Raji (cell line): ENCODE data around the gene ELFN1.

Experiments
- POLR2A ChIP-seq: IDR thresholded peaks from 2 replicates; pipeline ENCODE4 v1.6.1; 2011; ENCODE audit warnings: low read depth, low read length, control low read depth; ENCODE audit not compliant: insufficient read depth

ELFN1 gene

DNA sequence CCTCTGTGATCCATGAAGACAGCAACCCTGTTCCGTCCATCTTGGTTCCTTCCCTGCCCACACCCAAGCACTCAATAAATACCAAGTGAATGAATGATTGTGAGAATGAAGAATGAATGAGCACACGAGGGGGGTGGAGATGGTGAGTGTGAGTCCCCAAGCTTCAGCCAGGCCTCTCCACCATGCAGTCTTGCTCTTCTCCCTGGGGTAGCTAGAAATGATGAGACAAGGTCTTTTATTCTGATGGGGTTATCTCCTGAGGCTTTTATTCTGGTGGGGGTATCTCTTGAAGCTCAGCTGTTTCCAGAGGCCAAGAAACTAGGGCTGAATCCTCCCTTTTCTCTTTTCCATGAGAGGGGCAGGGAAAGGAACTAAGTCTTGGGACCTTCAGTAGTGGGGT lies 57.0 kb downstream of the ELFN1 start:
- no peak for TF ChIP-seq POLR2A

DNA sequence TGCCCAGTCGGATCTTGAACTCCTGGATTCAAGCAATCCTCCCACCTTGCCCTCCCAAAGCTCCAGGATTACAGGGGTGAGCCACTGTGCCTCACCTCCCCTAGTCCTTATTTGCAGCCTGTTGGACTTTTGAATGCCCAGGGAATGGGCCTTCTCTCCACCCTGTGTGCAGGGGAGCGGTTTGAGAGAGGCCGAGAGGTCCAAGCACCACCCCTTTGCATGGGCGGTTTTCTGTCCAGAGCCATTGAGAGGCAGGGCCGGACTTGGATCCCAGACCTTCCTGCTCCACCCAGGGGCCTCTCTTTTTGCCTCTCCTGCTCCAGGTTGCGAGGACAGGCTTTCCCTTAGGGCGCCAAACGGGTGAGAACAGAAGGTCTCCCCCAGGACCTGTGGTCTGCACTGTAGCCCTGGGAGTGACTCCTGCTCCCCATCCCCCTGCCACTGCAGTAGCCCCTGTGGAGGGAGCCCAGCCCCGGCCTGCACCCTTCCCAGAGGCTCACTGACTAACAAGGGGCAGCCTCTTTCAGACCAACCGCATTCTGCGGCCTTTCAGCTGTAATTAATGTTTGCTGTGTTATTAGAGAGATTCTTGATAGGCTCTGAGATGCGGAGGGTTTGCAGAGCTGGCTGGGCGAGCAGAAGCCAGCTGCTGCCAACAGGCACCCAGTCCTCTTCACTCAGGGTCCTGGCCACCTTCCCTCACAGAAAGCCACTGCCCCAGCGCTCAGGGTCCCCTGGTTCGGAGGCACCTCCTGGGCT lies 57.9 kb downstream of the ELFN1 start:
- no peak for TF ChIP-seq POLR2A

DNA sequence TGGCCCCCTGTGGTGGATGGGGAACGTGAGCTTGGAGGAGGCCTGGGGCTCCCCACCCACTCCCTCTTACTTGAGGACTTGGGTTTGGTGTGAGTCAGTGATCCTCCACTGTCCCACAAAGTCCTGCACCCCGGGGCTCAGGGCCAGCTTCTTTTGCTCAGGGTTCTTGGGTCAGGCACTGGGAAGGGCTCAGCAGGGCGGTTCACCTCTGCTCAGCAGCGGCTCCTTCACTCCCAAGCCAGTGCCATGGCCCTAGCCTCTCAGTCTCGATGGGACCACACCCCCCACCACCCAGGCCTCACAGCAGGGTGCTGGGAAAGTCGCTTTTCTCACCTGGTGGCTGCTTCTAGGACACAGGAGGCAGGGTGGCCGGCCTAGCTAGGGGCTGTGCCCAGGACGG lies 59.1 kb downstream of the ELFN1 start:
- TF ChIP-seq POLR2A, result no peak

DNA sequence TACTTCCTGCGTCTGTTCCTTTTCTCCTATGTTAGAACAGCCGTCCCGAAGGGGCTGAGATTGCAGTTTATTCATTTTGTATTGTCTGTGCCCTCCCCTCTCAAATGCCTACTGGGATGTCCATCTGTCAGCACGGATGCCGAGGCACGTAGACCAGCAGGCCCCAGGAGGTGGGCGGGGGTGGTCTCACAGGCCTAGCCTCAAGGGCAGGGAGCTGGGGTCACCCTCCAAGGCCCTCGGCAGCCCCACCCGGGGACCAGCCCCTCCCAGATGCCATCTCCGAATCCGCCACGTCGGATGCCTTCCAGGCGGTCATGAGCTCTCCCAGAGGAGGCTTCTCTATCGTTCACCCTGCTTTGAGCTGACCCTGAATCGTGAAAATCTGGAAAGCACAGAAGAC lies 59.7 kb downstream of the ELFN1 start:
- TF ChIP-seq POLR2A, result no peak

DNA sequence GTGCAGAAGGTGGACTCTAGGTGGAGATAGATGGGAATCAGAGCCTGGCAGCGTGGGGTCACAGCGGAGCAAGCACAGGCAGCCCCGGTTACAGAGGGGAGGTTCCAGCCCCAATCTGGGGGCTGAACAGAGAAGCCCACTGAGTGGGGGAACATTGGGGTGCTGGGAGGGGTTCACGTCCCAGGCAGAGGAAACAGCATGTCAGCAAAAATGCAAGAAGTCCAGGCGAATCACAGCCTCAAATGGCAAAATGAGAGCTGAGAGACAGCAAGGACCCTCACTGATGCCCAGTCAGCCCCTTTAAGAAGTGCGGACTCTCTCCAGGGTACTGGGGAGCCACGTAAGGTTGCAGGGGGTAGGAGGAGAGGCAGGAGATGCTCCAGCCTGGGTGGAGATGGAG lies 62.0 kb downstream of the ELFN1 start:
- no peak for TF ChIP-seq POLR2A

DNA sequence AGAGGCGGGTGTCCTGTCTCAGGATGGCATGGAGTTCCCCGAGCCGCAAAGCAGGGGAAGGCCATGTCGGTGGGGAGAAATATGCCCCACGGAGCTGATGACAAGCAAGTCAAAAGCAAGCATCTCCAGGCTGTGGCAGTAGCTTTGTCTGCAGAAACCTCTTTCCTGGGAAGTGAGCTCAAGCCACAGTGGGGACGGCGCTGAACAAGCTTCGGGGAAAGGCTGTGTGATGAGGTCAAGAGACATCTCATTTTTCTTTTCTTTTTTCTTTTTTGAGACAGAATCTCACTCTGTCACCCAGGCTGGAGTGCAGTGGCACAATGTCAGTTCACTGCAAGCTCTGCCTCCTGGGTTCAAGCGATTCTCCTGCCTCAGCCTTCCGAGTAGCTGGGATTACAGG lies 62.6 kb downstream of the ELFN1 start:
- no peak for TF ChIP-seq POLR2A

DNA sequence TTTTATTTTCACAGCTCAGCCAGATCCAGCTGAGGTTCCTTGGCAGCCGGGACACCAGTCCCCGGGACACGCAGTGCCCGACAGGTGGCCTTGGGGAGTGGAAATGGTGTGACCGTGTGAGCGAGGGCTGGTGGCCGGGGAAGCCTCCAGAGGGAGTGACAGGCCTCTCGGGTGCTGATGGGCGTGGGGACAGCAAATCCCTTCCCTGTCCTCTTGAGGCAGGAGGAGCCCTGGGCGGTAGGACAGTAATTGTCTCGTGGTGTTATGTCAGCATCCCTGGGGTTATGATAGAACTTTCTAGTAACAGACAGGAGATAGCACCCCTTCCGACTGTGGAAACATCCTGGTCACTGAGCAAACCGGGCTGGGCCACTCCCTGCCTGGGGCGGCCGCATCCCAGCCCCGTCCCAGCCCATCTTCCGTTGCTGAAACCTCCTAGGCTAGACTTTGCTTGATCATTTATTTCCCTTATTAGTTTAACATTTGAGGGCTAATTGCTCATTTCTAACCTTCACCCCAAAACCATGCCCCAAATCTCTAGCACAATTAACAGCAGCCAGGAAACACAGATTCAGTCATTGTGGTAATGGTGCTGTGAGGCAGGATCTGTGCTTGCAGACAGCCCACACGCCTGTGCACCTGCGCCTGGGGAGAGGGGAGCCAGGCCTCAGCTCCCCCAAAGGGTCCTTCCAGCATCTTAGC lies 63.3 kb downstream of the ELFN1 start:
- no peak for TF ChIP-seq POLR2A

DNA sequence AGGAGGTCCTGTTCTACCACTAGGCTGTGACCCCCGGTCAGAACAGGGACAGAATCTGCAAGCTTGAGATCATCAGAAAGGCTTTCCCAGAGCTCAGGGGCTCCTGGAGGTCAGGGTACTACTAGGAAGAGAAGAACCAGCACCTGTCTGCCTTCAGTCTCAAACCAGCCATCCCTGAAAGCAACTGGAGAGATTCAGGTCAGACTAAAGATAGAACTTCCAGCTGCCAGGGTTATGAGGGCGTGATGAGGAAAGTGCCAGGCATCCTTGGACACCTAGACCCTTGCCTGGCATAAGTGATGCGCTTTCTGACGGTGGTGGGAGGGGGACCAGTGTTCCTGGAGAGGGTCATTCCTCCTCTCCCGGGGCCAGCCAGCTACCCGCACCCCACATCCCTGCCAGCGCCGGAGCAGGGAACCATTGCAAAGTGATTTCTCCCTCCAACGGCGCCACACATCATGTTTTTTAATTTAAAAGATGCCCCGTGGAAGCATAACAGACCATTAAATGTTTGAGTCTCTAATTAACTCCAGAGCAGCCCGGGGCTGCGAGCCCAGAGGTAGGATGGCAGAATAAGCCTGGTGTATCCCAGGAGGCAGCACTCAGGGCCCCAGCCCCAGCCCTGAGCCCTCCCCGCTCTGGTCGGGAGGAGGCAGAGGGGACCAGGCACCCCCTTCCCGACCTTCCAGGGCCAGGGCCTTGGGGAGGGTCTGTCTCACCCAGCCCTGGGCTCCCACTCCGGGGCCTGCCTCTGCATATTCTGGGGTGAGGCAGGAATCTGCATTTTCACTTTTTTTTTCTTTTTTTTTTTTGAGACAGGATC lies 64.0 kb downstream of the ELFN1 start:
- no peak for TF ChIP-seq POLR2A

DNA sequence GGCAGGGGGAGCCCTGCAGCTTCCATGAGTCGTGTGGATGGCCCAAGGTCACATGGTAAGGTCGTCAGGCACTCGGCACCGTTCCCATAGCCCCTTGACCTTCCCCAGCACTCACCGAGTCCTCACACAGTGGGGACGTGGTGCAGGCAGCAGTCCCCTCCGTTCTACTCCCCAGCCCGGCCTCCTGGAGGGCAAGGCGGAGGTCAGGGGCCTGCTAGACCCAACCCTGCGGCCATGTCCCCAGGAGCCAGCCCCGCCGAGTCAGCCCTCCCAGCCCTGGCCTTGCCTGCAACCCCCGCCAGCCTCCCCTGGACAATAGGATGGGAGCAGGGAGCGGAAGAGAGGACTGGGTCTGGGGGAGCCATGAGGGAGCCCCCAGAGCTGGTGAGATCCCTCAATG lies 65.2 kb downstream of the ELFN1 start:
- TF ChIP-seq POLR2A, result no peak

DNA sequence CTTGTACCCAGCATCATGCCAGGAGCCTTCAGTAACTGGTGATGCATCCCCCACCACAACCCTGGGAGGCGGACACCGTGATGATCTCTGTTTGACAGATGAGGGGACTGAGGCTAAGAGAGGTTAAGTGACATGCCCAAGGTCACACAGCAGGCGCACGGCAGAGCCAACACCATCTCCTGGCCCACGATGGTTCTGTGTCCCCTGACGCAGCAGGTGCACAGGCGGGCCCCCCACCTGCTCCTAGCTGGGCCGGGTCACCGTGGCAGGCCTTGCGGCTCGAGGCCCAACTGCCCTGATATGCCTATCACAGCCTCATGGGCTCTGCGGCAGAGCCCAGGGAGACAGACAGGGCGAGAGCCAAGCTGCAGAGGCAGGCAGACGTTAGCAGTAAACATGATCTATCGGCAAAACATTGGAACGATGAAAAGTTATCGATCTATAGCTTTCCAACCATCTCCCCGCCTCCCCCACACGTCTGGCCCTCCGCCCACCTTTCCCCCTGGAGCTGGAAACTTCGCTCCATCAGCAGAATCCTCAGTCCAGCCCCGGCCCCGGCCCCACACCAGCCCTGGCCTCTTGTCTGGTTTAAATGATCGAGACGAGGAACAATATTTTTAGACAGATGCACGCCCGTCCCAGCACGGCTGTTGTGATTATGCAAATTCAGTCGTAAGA lies 65.9 kb downstream of the ELFN1 start:
- no peak for TF ChIP-seq POLR2A

DNA sequence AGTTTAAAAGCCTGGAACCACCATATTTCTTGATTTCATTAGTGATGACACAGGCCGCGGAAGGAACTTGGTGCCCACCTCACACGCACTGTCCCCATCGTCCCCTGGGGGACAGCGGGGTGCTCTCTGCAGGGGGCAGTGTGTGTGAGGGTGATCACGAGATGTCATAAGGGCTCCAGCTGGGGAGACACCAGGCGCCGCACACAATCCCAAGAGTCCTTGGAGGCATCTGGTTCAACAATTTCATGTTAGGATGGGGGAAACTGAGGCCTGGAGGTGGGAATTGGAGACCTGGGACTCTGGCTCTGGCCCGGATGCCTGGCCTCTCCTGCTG lies 66.4 kb downstream of the ELFN1 start:
- TF ChIP-seq POLR2A, result no peak

DNA sequence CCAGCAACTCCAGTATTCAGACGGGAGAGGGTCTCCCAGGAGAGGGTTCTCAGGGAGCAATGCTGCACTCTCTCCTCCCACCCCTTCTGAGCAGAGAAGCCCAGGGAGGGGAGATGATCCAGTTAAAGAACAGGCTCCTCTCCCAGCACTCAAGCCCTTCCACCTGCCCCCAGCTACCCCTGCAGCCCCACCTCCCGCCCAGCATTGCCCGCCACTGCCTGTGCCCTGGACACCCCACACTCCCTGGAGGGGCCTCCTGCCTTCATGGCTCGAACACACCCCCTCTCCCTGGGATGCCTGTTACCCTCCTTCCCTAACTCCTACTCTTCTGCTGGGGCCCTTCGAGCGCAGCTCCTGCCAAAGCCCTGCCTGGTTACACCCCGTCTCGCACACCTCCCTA lies 66.8 kb downstream of the ELFN1 start:
- no peak for TF ChIP-seq POLR2A

DNA sequence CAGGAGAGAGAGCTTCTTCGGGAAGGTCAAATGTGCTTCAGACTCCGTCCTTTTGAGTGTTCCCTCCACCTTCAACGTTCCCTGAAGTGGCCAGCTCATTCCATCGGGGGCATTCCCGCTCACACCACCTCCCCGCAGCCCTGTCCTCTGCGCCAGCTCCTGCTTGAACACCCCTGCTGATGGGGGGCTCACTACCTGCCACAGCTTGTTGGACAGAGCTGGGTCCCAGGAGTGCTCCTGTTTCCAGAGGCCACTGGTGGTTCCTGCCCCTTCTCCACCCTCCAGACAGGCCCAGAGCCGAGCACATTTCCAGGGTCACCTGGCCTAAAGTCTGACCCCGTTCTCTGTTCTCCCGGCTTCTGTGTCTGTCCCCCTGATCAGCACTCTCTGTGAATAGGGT lies 67.4 kb downstream of the ELFN1 start:
- no peak for TF ChIP-seq POLR2A

DNA sequence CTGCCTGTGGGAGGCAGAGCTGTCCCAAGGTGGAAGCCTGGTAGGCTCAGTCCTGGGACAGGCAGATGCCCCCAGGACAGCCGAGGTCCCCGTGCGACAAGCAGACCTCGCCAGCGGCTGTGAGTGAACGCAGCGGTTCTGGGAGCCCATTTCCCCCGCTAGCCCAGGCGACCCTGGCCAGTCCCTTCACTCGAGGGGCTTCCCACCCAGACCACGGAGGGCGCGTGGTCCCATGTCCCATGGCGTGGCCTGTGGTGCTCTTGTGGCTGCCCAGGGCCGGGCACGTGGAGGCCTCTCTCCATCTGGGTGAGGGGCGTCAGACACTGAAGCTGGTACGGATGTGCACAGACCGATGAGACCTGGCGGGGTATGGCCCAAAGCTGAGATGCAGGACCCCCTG lies 67.9 kb downstream of the ELFN1 start:
- TF ChIP-seq POLR2A, result no peak

DNA sequence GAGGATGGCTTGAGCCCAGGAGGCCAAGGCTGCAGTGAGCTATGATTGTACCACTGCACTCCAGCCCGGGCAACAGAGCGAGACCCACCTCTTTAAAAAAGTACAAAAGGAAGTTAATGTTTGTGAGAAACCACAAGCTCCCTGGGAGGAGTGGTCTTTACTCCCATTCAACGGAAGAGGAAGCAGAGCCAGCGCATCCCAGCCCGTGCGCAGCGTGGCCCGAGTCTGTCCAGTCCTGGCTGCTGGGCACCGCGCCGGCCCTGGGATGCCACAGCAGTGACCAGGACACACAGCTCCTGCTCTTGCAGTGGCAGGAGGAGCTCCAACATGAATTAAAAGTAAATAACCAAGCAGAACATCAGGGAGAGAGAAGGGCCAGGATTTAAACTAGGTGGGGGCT lies 68.4 kb downstream of the ELFN1 start:
- no peak for TF ChIP-seq POLR2A
